ENCODE results near the gene GSK3B.

Gene GSK3B

GRCh38 chr3:119930286-119930685, 164.0 kb downstream of the GSK3B start:
- no peak for DNase-seq (ENCODE audit: low read depth)
- TF ChIP-seq CTCF (IDR thresholded peaks at IDR 0.05; ENCODE audit: low read depth, low read length, missing control alignments), result no peak
- no peak overlapping the region for H3K4me3 ChIP-seq (ENCODE audit: low read depth, low read length)

- no peak for DNase-seq (ENCODE audit: low read depth)
- no peak for TF ChIP-seq CTCF (IDR thresholded peaks at IDR 0.05; ENCODE audit: low read depth, low read length, missing control alignments)
These were observed 167.1 kb downstream of the GSK3B start for GRCh38 chr3:119927190-119927589.

DNA sequence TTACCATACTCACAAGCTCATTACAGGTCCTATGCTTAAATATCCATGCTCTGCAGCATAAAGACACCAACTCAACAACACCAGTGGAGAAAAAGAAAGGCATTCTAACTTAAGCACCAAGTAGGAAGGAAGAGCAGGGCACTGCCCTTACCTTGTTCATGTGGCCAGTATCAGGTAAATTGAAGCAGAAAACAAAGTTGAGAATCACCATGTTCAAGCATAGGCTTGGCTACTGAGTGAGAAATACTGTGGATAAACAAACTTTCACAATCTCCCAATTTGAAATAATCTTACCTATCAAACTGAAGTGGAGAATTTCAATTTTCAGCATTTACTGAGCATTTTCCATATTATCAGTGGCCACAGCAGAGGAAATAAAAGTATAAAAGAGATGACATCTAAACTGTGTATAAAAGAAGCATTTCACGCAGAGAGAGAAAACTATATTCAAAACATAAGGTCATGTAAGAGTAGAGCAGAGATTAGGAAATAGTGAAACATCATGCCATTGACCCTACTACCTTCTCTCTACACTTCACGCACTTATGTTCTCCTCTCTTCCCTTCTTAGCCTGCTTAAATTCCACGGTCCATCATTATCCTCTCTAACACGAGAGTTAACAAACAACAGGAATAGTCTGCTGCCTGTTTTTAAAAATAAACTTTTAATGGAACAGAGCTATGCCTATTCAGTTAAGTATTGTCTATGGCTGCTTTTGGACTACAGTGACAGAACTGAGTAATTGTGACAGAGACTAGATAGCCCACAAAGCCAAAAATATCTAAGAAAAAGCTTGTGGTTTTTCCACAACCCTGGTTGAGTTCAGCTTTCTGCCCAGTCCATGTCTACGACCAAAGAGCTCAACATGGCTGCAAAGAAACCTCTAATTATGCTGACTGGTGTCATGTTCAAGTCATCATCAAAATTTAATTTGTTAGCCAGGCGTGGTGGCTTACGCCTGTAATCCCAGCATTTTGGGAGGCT, 169.8 kb downstream of the GSK3B start:
- no peak for DNase-seq (ENCODE audit: low read depth)
- no peak for TF ChIP-seq CTCF (IDR thresholded peaks at IDR 0.05; ENCODE audit: low read depth, low read length, missing control alignments)
- no peak overlapping the region for H3K4me3 ChIP-seq (ENCODE audit: low read depth, low read length)

More at GRCh38 chr3:119927190-119927589, 167.1 kb downstream of the GSK3B start:
- no peak overlapping the region for H3K4me3 ChIP-seq (ENCODE audit: low read depth, low read length)

DNA sequence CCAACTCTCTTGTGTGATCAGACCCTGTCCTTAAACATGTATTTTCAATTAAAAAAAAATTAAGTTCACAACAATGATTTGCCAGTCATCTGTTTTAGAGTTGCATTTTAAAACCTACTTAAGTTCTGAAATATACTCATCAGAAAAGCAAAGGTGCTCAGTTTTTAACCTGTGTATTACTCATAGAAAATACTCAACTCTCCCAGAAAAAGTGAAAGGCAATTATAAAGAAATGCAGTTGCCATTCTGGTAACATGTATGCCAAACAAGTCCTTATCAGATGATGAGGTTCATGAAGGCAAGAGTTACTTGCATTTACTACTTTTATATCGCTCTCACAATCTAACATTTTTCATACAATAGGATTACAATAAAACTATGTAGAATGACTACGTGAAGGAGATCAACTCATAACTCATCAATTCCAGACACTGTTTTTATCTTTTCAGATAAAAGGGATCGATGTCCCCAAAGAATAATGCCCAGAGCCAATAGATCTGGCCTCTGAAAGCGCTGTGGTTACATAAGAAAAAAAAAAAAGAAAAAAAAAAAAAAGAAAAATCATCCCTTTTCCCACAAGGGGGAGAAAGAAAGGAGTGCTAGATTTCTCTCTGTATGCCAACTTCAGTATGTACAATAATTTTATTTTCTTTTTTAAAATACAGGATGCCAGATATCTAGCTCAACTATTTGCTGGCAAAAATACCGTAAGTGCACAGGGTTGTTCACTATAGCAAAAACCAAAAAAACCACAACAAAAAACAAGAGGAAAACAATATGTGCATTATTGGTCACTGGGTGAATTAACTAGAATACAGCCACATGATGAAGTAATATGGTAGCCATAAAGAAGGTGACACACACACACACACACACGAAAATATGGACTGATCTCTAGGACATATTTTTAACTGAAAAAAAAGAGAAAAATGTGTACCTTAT, 175.0 kb downstream of the GSK3B start:
- H3K4me3 ChIP-seq (ENCODE audit: low read depth, low read length), result no peak overlapping the region
- TF ChIP-seq CTCF (IDR thresholded peaks at IDR 0.05; ENCODE audit: low read depth, low read length, missing control alignments), result no peak
- DNase-seq (ENCODE audit: low read depth), result no peak

- no peak overlapping the region for H3K4me3 ChIP-seq (ENCODE audit: low read depth, low read length)
- no peak for DNase-seq (ENCODE audit: low read depth)
- no peak for TF ChIP-seq CTCF (IDR thresholded peaks at IDR 0.05; ENCODE audit: low read depth, low read length, missing control alignments)
These were observed 181.2 kb downstream of the GSK3B start for GRCh38 chr3:119913021-119913420.

DNA sequence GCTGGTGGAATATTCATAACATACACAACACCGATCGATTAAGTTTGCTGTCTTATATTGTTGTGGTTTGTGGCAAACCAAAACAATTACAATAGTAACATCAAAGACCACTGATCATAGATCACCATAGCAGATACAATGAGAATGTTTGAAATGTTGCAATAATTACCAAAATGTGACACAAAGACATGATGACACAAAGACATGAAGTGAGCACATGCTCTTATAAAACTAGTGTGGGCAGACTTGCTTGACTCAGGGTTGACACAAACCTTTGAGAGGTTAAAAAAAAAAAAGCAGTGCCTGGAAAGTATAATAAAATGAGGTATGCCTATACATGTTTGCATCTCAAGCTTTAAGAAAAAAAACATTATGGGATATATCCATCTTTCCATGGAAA, 182.0 kb downstream of the GSK3B start:
- no peak for TF ChIP-seq CTCF (IDR thresholded peaks at IDR 0.05; ENCODE audit: low read depth, low read length, missing control alignments)
- no peak overlapping the region for H3K4me3 ChIP-seq (ENCODE audit: low read depth, low read length)
- no peak for DNase-seq (ENCODE audit: low read depth)
